Stimulated activated CD4-positive, alpha-beta T cell treated with anti-CD3 and anti-CD28 coated beads, Interleukin-4, amount 100 ng/mL, for 48 hours (primary cell): ENCODE results near the gene BCL2L1.
"Not testable (repeated sequence)": the region's sequence is repeated elsewhere in the genome, so short reads cannot be mapped to it uniquely, and the experiment has no call there.

Experiments used
- DNase-seq, 2 donors: peaks; one replicate each; pipeline ENCODE4 v3.0.0-alpha.2; 2020; ENCODE audit warnings: low read depth in 2 of 2

Gene BCL2L1

GRCh38 chr20:31674895-31675827 lies 47.5 kb downstream of the BCL2L1 start:
- DNase-seq, result peak; percentile 43 to 53

- DNase-seq, result no peak
Measured at GRCh38 chr20:31673943-31674463, 48.7 kb downstream of the BCL2L1 start.

- DNase-seq, result no peak
Measured at GRCh38 chr20:31673435-31673834, 49.2 kb downstream of the BCL2L1 start.

- no peak for DNase-seq
Measured at GRCh38 chr20:31671324-31671723, 51.3 kb downstream of the BCL2L1 start.

GRCh38 chr20:31670371-31671228 lies 52.1 kb downstream of the BCL2L1 start:
- no peak for DNase-seq

- DNase-seq, result no peak
Measured at GRCh38 chr20:31669876-31670275, 52.8 kb downstream of the BCL2L1 start.

GRCh38 chr20:31668944-31669343 lies 53.7 kb downstream of the BCL2L1 start:
- DNase-seq, result not testable (repeated sequence)

- DNase-seq, result no peak
Measured at GRCh38 chr20:31667315-31668285, 55.1 kb downstream of the BCL2L1 start.

- DNase-seq, result no peak
Measured at GRCh38 chr20:31666258-31667042, 56.2 kb downstream of the BCL2L1 start.

- no peak for DNase-seq
Measured at GRCh38 chr20:31665753-31666152, 56.9 kb downstream of the BCL2L1 start.

GRCh38 chr20:31664696-31665354 lies 57.8 kb downstream of the BCL2L1 start:
- no peak for DNase-seq

GRCh38 chr20:31663838-31664695 lies 58.6 kb downstream of the BCL2L1 start:
- no peak for DNase-seq

- DNase-seq, result no peak
Measured at GRCh38 chr20:31663524-31663837, 59.2 kb downstream of the BCL2L1 start.

GRCh38 chr20:31662372-31662854 lies 60.3 kb downstream of the BCL2L1 start:
- no peak for DNase-seq

GRCh38 chr20:31661625-31662371 lies 60.9 kb downstream of the BCL2L1 start:
- peak; percentile 69 to 74 for DNase-seq

GRCh38 chr20:31654534-31654933 lies 68.1 kb downstream of the BCL2L1 start:
- no peak for DNase-seq

- no peak for DNase-seq
Measured at GRCh38 chr20:31653561-31653960, 69.1 kb downstream of the BCL2L1 start.

- no peak for DNase-seq
Measured at GRCh38 chr20:31652917-31653396, 69.7 kb downstream of the BCL2L1 start.
